NOMO-1 treated with dmso at 0.1 percent for 144 hours (cell line): ENCODE measurements around the gene DUSP3.
A peak's percentile ranks its signal among the peaks of the same experiment; 100 is the strongest.

Source experiments
- DNase-seq: peaks from one replicate; lab custom pipeline; 2025; ENCODE audit not compliant: unreplicated experiment; lab: John Stamatoyannopoulos, UW

The DUSP3 gene

DNA sequence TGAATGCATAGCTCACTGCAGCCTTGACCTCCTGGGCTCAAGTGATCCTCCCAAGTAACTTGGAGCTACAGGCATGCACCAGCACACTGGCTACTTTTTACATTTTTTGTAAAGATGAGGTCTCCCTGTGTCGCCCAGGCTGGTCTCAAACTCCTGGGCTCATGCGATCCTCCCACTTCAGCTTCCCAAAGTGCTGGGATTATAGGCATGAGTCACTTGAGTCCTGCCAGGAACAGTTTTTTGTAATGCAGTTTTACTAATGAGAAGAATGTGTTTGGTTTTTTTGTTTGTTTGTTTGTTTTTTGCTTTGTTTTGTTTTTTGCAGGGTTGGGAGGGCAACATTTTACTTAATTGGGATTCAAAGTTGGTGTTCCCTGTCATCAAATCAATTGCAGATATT, 42.4 kb downstream of the DUSP3 start:
- DNase-seq = no peak

GRCh38 chr17:43734376-43734775, 44.4 kb downstream of the DUSP3 start:
- no peak for DNase-seq

DNA sequence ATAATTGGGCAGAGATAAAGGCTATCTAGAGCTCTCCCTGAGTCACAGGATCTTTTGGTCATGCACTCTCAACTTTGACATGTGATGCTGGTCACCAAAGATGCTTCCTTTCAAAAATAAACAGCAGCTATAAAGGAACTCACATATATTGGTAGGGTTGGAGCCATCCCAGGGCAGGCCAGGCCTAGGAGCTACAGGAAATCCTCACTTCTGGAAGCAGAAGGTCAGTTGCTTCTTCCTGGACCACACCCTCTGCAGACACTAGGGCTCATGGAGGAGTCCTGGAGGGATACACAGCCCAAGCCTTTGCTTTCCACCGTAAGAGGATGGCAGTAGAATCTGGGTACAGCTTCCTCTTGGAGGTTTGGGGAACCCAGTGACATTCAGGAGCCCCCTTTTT, 44.8 kb downstream of the DUSP3 start:
- DNase-seq = no peak

DNA sequence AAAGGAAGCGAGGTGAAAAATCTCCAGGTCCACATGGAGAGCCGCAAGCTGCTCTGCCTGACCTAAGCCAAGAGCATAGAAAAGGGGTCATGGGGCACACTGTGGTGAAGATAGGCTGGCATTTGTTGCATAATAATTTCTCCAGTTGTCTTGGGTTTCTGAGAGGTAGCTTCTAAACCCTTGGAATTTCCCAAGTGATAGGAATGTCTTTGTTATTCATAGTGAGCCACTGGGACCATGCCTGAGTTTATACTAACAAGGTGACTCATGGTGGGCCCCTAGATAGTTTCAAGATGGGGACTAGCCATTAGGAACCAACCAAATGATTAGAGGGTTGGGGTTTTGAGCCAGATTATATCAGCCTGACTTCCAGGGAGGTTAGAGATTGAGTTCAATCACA, 45.8 kb downstream of the DUSP3 start:
- DNase-seq = no peak

DNA sequence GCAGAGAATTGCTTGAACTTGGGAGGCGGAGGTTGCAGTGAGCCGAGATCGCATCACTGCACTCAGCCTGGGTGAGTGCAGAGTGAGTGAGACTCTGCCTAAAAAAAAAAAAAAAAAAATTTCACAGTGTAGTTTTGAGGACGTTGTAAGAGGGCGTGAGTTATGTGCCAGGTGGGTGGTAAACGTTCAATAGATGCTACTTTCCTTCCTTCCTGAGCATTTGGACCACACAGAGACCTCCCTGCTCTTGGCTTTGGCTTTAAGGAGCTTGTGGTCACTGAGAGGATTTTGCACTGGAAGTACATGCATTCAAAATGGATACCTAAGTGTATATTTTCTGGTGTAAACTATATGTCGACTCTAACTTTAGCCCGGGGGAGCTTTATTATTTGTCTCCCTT, 50.7 kb downstream of the DUSP3 start:
- DNase-seq = no peak

DNA sequence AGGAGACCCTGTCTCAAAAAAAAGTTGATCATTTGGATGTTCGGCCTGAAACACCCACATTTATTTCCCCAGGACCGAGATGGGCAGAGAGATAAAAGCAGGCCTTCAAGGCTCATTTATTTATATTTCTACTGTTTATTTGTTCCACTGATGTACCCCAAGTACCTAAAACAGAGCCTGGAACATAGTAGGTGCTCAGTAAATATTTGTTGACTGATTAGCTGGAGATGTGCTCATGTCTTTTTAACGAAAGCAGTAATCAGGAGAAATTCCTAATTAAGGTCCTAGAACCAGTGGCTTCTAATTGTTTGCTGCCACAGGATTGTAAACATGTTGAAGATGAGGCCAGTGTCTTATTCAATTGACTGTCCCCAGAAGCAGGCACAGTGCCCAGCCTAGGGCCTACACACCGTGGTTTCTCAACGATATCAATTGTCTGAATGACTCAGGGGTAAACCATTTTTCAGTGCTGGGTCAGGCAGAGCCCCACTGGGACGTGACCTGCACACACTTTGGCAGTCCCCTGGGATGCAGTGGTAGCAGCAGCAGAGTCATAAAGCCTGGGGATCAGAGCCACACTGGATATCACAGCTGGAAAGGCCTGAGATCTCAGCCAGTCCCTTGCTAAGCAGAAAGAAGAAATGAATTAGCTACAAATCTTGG, 54.9 kb downstream of the DUSP3 start:
- DNase-seq = no peak

GRCh38 chr17:43722870-43723665, 55.7 kb downstream of the DUSP3 start:
- DNase-seq = no peak

DNA sequence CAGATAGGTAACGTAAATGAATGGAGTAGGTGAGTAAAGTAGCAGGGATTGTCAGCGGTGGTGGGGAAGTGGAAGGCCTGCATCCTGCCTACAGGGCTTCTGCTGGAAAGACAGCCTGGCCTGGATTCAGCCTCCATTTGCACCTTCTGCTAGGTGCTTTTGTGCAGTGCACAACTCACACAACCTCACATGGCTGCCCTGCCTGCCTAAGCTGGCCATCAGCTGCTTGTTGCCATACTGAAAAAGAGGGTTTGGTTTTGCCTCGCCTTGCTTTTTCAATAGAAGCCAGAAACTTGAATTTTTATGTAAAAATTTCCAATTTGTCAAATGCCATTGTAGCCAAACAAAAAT, 56.5 kb downstream of the DUSP3 start:
- no peak for DNase-seq

- no peak for DNase-seq
These were observed 57.1 kb downstream of the DUSP3 start for GRCh38 chr17:43721537-43722268.

GRCh38 chr17:43720311-43721060, 58.3 kb downstream of the DUSP3 start:
- DNase-seq = peak; percentile 56

DNA sequence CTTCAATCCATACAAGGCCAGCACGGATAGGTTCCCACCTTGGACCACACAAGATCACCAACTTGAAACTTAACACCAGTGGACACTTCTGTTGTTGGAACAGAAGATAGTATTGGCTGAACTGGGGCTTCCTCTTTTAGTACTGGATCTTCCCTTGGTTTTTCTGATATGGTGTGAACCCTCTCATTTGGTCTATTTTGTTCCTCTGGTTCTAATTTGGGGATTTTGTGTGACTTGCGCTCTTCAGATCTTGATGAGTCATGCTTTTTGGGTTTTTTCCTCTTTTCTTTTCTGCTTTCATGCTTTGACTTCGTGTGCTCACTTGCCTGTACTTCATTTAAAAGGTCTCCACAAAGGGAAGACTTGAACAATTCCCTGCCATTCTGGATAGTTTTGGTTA, 59.2 kb downstream of the DUSP3 start:
- peak; percentile 74 for DNase-seq

GRCh38 chr17:43718544-43718943, 60.2 kb downstream of the DUSP3 start:
- no peak for DNase-seq

DNA sequence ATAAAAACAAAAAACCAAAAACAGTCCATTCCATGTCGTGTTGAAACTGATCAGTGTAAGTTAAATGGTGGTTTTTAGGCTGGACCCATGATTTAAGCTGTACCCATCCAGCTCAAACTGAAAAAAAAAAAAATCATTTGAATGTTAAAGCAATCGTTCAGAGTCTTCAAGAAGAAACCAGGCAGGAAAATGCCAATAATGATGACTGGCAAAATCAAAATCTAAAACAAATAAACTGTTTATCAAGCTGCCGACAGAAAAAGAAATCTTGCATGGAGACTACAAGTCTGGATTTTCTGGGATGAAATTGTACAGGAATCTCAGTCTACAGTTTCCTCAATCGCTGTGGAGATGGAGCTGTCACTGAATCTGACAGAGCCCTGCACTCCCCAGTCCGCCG, 60.9 kb downstream of the DUSP3 start:
- DNase-seq = no peak
